NT2/D1 (cell line): ENCODE data around the gene SYT12.

Experiments
- SUZ12 ChIP-seq: IDR thresholded peaks from 2 replicates; pipeline ENCODE4 v1.6.1; 2011; ENCODE audit not compliant: insufficient read length, insufficient read depth; ENCODE audit errors: extremely low read depth
- YY1 ChIP-seq: IDR thresholded peaks from 2 replicates; pipeline ENCODE4 v1.6.1; 2011; ENCODE audit not compliant: insufficient read length, insufficient read depth
- ZNF274 ChIP-seq: IDR thresholded peaks from 2 replicates; pipeline ENCODE4 v1.6.1; 2011; ENCODE audit warnings: mild to moderate bottlenecking, low read depth, low read length

DNA sequence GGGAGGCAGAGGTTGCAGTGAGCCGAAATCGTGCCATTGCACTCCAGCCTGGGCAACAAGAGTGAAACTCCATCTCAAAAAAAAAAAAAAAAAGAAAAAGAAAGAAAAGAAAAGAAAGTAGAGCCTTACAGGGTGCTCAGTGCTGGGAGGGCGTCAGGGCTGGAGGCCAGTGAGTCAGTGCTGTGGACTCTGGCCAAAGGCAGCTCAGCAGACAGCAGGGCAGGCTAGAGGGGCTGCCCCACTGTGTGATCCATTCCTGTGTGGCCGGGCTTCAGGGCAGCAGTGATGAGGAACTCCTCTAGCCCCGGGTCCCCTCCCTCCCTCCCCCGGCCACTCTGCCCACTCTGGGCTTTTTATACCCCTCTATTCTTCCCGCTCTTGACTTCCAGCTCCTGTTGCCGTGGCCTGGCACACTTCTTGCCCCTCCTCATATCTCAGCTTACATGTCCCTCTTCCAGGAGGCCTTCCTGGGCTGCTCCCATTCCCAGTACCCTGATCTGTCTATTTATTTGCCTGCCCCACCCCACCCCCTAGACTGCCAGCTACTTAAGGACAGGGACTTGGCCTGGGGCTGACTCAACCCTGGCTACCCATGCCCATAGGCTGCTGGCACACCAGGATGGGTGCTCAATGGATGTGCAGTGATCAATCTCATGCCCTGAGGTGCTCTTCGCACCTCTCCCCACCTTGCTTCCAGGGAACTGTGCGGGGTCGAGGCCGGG is 10.1 kb downstream of the SYT12 start:
- TF ChIP-seq ZNF274 (no peak), YY1 (no peak), SUZ12 (no peak)
